GM12878 (cell line): ENCODE measurements around the gene LHFPL2.

ENCODE experiments used
- EZH2 ChIP-seq: IDR thresholded peaks from 2 replicates; pipeline ENCODE4 v1.6.1; 2012; ENCODE audit warnings: low read depth, mild to moderate bottlenecking, control low read depth, inconsistent platforms, low read length, borderline replicate concordance; ENCODE audit not compliant: control insufficient read depth
- FOXM1 ChIP-seq: IDR thresholded peaks from 2 replicates; pipeline ENCODE4 v1.6.1; 2012; ENCODE audit warnings: low read depth, mild to moderate bottlenecking, inconsistent platforms, low read length, moderate library complexity
- GATAD2B ChIP-seq: fragments of 450-650 bp; conservative IDR thresholded peaks from 2 replicates; pipeline ENCODE4 v1.6.1; 2017; ENCODE audit warnings: low read depth, mild to moderate bottlenecking, moderate library complexity
- PML ChIP-seq: IDR thresholded peaks from 2 replicates; pipeline ENCODE4 v1.6.1; 2012; ENCODE audit warnings: low read length, inconsistent platforms
- POLR2A ChIP-seq: IDR thresholded peaks from 2 replicates; pipeline ENCODE4 v1.6.1; 2011; ENCODE audit warnings: low read depth, mild to moderate bottlenecking, low read length
- RAD21 ChIP-seq: IDR thresholded peaks from 2 replicates; pipeline ENCODE4 v1.6.1; 2011; ENCODE audit warnings: mild to moderate bottlenecking, low read depth, low read length, moderate library complexity; ENCODE audit not compliant: insufficient read depth
- RB1 ChIP-seq: fragments of 450-650 bp; formaldehyde crosslinking; IDR thresholded peaks from 2 replicates; pipeline ENCODE4 v1.6.1; 2017; ENCODE audit warnings: mild to moderate bottlenecking, borderline replicate concordance
- RFX5 ChIP-seq: IDR thresholded peaks from 2 replicates; pipeline ENCODE4 v1.6.1; 2011; ENCODE audit warnings: low read depth, low read length, improper control_type of control experiment
- SP1 ChIP-seq: IDR thresholded peaks from one replicate; pipeline ENCODE4 v1.6.1; 2011; ENCODE audit warnings: low read depth, low read length
- SUZ12 ChIP-seq: fragments of 200-600 bp; sonication (generic); IDR thresholded peaks from one replicate; pipeline ENCODE4 v1.6.1; 2018; ENCODE audit warnings: antibody characterized with exemption, mild to moderate bottlenecking; ENCODE audit not compliant: unreplicated experiment
- TAF1 ChIP-seq: IDR thresholded peaks from 2 replicates; pipeline ENCODE4 v1.6.1; 2011; ENCODE audit warnings: mild to moderate bottlenecking, low read depth, low read length, borderline replicate concordance
- YBX1 ChIP-seq: fragments of 450-650 bp; IDR thresholded peaks from 2 replicates; pipeline ENCODE4 v1.6.1; 2016; ENCODE audit warnings: antibody characterized with exemption
- TF ChIP-seq, protein P1 (sequence below), 3 experiments: IDR thresholded peaks in 2 of 3; conservative IDR thresholded peaks in 1 of 3; 2 replicates each; pipeline ENCODE4 v1.5.1; 2011; ENCODE audit warnings: low read depth in 3 of 3, low read length in 3 of 3, mild to moderate bottlenecking in 3 of 3, control low read depth in 2 of 3, moderate library complexity in 2 of 3, inconsistent platforms in 1 of 3, mixed read lengths in 1 of 3; ENCODE audit not compliant: control insufficient read depth in 2 of 3, insufficient read depth in 1 of 3; ENCODE audit errors: extremely low read depth in 1 of 3

DNA sequence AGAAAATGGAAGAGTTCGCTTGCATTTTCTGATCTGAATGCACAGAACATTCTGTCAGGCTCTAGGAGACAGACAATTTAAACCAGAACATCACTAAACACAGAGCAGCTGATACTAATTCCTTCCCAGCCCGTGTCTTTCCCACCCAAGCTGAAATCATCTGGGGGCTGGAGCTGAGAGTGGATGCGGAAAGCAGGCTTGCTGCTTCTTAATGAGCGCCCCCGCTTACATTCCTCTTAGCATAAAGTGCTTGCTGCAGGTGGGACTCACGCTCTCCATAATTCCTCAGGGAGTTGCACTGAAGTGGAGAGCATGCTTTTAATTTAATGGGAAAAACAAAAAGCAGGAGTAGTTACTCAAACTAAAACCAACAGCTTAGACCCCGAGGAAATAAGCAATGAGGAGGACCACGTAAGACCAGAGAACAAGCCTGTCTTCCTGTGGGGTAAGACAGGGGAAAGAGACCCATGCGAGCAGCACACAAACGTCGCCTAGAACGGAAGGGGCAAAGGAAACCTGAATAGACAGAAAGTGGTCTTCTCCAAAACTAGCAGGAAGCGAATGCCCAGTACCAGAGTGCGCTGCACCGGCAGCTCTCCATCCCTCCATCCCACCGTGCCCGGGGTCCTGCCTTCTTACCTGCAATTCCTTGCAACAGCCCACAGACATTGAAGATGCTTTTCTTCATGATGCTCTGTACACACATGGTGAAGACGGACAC, 139.3 kb downstream of the LHFPL2 start:
- no peak for TF ChIP-seq FOXM1
- TF ChIP-seq, protein P1, sequence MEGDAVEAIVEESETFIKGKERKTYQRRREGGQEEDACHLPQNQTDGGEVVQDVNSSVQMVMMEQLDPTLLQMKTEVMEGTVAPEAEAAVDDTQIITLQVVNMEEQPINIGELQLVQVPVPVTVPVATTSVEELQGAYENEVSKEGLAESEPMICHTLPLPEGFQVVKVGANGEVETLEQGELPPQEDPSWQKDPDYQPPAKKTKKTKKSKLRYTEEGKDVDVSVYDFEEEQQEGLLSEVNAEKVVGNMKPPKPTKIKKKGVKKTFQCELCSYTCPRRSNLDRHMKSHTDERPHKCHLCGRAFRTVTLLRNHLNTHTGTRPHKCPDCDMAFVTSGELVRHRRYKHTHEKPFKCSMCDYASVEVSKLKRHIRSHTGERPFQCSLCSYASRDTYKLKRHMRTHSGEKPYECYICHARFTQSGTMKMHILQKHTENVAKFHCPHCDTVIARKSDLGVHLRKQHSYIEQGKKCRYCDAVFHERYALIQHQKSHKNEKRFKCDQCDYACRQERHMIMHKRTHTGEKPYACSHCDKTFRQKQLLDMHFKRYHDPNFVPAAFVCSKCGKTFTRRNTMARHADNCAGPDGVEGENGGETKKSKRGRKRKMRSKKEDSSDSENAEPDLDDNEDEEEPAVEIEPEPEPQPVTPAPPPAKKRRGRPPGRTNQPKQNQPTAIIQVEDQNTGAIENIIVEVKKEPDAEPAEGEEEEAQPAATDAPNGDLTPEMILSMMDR (IDR thresholded peaks at IDR 0.05 in 2 of 3, conservative IDR thresholded peaks at IDR 0.05 in 1 of 3; ENCODE audit: control insufficient read depth in 2 of 3, extremely low read depth in 1 of 3, insufficient read depth in 1 of 3, low read depth in 3 of 3, low read length in 3 of 3), result no peak
- TF ChIP-seq POLR2A, result no peak
- no peak for TF ChIP-seq RB1
- no peak for TF ChIP-seq SUZ12
- TF ChIP-seq GATAD2B, result no peak
- no peak for TF ChIP-seq TAF1
- TF ChIP-seq RFX5, result no peak
- TF ChIP-seq EZH2, result no peak
- no peak for TF ChIP-seq PML
- TF ChIP-seq RAD21, result no peak
- no peak for TF ChIP-seq SP1
- TF ChIP-seq YBX1, result no peak
